GM18511 (cell line): ENCODE results near the gene CTDSPL.

Experiments used
- ATAC-seq: cut with Tn5 transposase; IDR thresholded peaks from one replicate; pipeline ENCODE4 v1.9.1; 2021; ENCODE audit warnings: mild to moderate bottlenecking, moderate library complexity; ENCODE audit not compliant: unreplicated experiment

The CTDSPL gene

GRCh38 chr3:37940242-37940908 is 78.7 kb downstream of the CTDSPL start:
- ATAC-seq: no peak

- no peak for ATAC-seq
Measured at GRCh38 chr3:37941608-37942508, 80.2 kb downstream of the CTDSPL start.

- ATAC-seq: no peak
Measured at GRCh38 chr3:37942646-37943045, 81.0 kb downstream of the CTDSPL start.

GRCh38 chr3:37943126-37943525 is 81.4 kb downstream of the CTDSPL start:
- no peak for ATAC-seq

GRCh38 chr3:37943631-37944314 is 82.1 kb downstream of the CTDSPL start:
- no peak for ATAC-seq

GRCh38 chr3:37944391-37944842 is 82.7 kb downstream of the CTDSPL start:
- no peak for ATAC-seq

- no peak for ATAC-seq
Measured at GRCh38 chr3:37945156-37945806, 83.6 kb downstream of the CTDSPL start.

- ATAC-seq: no peak
Measured at GRCh38 chr3:37945807-37946530, 84.3 kb downstream of the CTDSPL start.

- no peak for ATAC-seq
Measured at GRCh38 chr3:37946531-37946889, 84.8 kb downstream of the CTDSPL start.

GRCh38 chr3:37949866-37950265 is 88.2 kb downstream of the CTDSPL start:
- ATAC-seq: no peak

- ATAC-seq: no peak
Measured at GRCh38 chr3:37952564-37952963, 90.9 kb downstream of the CTDSPL start.

GRCh38 chr3:37953226-37953625 is 91.5 kb downstream of the CTDSPL start:
- no peak for ATAC-seq

- ATAC-seq: no peak
Measured at GRCh38 chr3:37953707-37954394, 92.2 kb downstream of the CTDSPL start.

GRCh38 chr3:37954881-37955280 is 93.2 kb downstream of the CTDSPL start:
- no peak for ATAC-seq

GRCh38 chr3:37955918-37956707 is 94.4 kb downstream of the CTDSPL start:
- no peak for ATAC-seq

GRCh38 chr3:37956723-37957538 is 95.3 kb downstream of the CTDSPL start:
- ATAC-seq: no peak

GRCh38 chr3:37957539-37957936 is 95.9 kb downstream of the CTDSPL start:
- ATAC-seq: no peak
